Effector memory CD4-positive, alpha-beta T cell (primary cell): ENCODE results near the gene B2M.

Source experiments
- DNase-seq, 3 donors: peaks; one replicate each; pipeline ENCODE4 v3.0.0-alpha.2; 2020
- H3K27ac ChIP-seq: 2 replicates; pipeline ENCODE4 v1.7.0; 2013; ENCODE audit warnings: mild to moderate bottlenecking, low read length, moderate library complexity; ENCODE audit not compliant: insufficient read depth, poor library complexity, severe bottlenecking
- H3K27me3 ChIP-seq: replicated peaks from 2 replicates; pipeline ENCODE4 v1.7.0; 2013; ENCODE audit warnings: mild to moderate bottlenecking, low read length; ENCODE audit not compliant: insufficient read depth, control insufficient read depth, poor library complexity, severe bottlenecking
- H3K36me3 ChIP-seq: 2 replicates; pipeline ENCODE4 v1.7.0; 2013; ENCODE audit warnings: mild to moderate bottlenecking, low read length, moderate library complexity; ENCODE audit not compliant: control insufficient read depth, insufficient read depth
- H3K4me1 ChIP-seq: 2 replicates; pipeline ENCODE4 v1.7.0; 2013; ENCODE audit warnings: low read length, mild to moderate bottlenecking; ENCODE audit not compliant: control insufficient read depth, insufficient read depth, poor library complexity, severe bottlenecking
- H3K4me3 ChIP-seq: 2 replicates; pipeline ENCODE4 v1.7.0; 2013; ENCODE audit warnings: low read length, low read depth, mild to moderate bottlenecking; ENCODE audit not compliant: insufficient read depth, poor library complexity, severe bottlenecking
- H3K9me3 ChIP-seq: 2 replicates; pipeline ENCODE4 v1.7.0; 2013; ENCODE audit warnings: mild to moderate bottlenecking, low read length, moderate library complexity; ENCODE audit not compliant: control insufficient read depth
- total RNA-seq, 3 donors: gene quantifications; one replicate each; lab custom pipeline; 2026; lab: John Stamatoyannopoulos, UW

Gene B2M
- 3,606 to 5,255 (median 3,974) reads per million in 3 donors for total RNA-seq

DNA sequence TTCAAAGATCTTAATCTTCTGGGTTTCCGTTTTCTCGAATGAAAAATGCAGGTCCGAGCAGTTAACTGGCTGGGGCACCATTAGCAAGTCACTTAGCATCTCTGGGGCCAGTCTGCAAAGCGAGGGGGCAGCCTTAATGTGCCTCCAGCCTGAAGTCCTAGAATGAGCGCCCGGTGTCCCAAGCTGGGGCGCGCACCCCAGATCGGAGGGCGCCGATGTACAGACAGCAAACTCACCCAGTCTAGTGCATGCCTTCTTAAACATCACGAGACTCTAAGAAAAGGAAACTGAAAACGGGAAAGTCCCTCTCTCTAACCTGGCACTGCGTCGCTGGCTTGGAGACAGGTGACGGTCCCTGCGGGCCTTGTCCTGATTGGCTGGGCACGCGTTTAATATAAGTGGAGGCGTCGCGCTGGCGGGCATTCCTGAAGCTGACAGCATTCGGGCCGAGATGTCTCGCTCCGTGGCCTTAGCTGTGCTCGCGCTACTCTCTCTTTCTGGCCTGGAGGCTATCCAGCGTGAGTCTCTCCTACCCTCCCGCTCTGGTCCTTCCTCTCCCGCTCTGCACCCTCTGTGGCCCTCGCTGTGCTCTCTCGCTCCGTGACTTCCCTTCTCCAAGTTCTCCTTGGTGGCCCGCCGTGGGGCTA is at the start of gene B2M, which contains the start of gene PATL2:
TSS of gene B2M (plus strand) at position 422 of the 647 bp plus-strand sequence. CDS start at position 452, 30 bp downstream.
TSS of gene PATL2 (minus strand) at position 228 of the 647 bp plus-strand sequence. CDS start 34,833 bp downstream, outside the sequence.
- H3K9me3 ChIP-seq = no peaks in the 10 kb centered on the region
- H3K27ac ChIP-seq = peak within 1 kb of the TSS; percentile 100
- peak; percentile 92 to 97 (median 93) for DNase-seq
- H3K36me3 ChIP-seq = peaks cover 40% of the 10 kb centered on the region
- peaks cover 14% of the 10 kb centered on the region for H3K4me1 ChIP-seq
- peak within 1 kb of the TSS; percentile 100 for H3K4me3 ChIP-seq
- no peaks in the 10 kb centered on the region for H3K27me3 ChIP-seq

DNA sequence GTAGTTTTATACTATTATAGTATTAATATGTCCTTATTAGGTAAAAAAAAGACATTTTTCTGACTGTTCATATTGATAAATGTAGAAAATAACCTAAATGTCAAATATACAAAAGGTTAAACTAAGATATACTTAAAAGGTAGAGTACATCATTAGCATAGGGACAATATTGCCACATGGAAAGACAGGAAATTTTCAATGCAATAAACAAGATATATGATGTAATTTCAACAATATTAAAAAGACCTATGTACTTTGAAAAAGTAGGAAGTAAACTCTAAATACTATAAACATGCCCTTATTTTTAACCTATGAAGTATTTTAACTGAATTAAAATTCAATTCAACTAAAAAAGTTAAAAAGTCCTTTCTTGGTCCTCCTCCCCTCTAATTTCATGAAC is 49.7 kb upstream of the B2M start:
- DNase-seq = no peak
- Histone ChIP-seq H3K27ac (peak overlapping the region; percentile 96), H3K9me3 (no peaks in the 10 kb centered on the region), H3K27me3 (no peaks in the 10 kb centered on the region), H3K4me1 (peaks cover 35% of the 10 kb centered on the region), H3K4me3 (no peak overlapping the region), H3K36me3 (peaks cover 5% of the 10 kb centered on the region)

DNA sequence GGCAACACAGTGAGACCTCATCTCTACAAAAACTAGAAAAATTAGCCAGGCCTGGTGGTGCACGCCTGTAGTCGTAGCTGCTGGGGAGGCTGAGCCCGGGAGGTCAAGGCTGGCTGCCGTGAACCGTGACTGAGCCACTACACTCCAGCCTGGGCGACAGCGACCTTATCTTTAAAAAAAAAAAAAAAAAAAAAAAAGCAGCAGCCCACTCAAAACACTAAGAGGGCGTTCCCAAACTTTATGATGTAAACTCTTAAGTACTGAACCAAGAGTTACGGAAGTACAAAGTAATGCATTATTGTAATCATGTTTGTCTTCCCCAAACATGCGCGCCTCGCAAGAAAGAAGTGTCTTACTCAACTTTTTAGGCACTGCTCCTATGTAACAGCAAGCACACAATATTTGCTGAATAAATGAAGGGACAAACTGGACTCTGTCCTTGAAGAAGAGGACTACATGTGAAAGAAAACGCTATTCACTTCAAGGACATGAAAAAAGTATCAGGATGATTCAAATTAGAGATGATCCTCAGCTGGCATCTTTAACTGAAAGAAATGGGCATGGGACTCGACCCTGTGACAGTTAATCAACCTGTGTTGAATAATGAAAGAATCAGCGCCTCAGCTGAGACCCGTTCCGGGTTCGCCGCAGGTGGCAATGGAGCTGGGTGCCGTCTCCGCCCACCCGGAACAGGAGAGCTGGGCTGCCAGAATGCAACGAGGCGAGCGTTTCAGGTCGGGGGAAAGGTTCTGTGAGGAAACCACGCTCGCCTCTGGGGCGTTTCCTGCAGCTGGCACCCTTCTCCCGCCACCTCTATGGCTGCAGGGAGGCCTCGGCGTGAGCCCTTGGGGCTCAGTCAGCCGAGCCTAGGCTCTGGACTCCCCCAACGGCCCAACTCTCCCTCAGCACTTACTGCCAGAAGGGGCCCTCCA is 48.6 kb upstream of the B2M start:
- no peaks in the 10 kb centered on the region for H3K9me3 ChIP-seq
- H3K36me3 ChIP-seq = no peaks in the 10 kb centered on the region
- peaks cover 42% of the 10 kb centered on the region for H3K4me1 ChIP-seq
- H3K27me3 ChIP-seq = no peaks in the 10 kb centered on the region
- DNase-seq = peak; percentile 78 to 81 (median 78)
- peak overlapping the region; percentile 96 for H3K27ac ChIP-seq
- H3K4me3 ChIP-seq = peak overlapping the region; percentile 79

DNA sequence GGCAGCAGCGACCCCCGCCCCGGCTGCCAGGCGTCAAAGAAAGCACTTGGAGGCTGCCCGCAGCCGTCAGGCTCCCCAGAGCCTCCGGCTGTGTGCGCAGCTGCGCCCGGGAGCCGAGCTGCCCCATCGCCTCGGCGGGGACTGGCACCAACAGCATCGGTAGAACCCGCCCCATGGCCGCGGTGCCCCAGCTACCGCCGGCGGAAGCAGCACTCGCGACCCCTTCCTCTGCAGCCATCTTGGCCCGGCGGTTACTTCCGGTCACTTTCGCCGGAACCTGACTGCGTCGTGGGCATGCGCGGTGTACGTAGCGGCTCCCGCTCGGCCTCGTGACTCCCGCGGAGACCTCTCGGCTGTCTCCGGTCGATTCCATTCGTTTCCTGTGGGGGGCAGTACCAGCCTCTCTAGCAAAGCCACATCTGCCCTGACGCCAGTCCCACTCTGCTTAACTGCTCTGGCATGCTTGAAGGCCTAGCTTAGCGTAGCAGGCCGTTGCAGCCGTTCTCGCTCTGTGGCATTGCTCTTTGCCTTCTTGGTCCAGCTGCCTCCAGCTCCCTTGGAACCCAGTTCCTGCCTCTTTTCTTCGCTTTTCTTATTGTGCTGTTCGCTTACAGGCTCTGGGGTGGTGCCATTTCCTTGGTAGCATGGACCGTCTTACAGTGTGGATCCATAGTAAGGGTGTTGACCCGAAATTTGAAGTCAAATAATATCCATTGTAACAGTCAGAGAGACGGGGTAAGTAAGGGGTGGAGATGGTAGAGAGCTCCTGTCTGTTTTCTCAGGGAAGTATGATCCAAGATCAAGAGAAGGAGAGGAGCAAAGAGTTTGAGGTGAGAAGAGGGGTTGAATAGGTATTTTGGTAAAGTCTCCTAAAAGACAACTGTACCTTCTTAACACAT is 47.7 kb upstream of the B2M start, which contains the start of gene SPG11:
TSS of gene SPG11 (minus strand) at position 253 of the 899 bp plus-strand sequence. CDS start at position 238, 15 bp downstream.
- Histone ChIP-seq H3K4me1 (peaks cover 45% of the 10 kb centered on the region), H3K27ac (peak within 1 kb of the TSS; percentile 96), H3K4me3 (peak within 1 kb of the TSS; percentile 79), H3K36me3 (no peaks in the 10 kb centered on the region), H3K9me3 (no peaks in the 10 kb centered on the region), H3K27me3 (no peaks in the 10 kb centered on the region)
- peak; percentile 92 to 93 (median 92) for DNase-seq

DNA sequence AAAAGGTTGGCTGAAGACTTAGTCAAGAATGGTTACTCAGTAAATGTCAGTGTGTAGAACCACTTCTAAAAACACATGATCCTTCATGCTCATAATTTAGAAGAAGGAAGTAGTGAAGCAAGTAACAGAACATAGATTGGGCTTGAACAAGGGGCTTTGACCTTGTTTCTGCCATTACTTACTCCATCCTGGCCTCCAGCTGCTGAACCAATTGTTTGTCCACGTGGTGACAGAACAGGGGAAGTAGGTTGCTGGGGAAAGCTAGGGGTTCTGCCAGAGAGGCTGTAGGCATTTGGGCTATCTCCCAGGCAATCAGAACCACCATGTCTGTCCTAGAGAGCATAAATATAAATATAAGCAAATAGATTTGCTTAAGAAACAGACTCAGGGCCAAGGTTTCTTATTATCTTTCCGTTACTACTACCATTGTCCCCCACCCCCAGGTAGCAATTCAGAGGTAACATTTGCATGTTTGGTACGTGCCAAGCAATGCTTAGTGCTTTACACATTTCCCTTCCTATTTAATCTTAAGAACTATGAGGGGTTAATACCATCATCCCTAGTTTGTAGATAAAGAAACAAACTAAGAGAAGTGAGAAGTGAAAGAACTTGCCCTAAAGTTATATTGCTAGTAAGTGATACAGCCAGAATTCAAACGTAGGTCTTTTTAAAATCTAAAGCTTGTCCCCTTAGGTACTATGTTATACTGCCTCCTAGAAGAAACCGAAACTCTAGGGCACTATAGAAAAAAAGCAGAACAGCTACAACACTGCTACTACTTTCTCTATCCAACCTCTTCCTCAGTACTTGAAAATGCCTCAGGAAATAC is 44.9 kb upstream of the B2M start:
- no peaks in the 10 kb centered on the region for H3K36me3 ChIP-seq
- H3K4me3 ChIP-seq = peak overlapping the region; percentile 31
- no peak for DNase-seq
- H3K27me3 ChIP-seq = no peaks in the 10 kb centered on the region
- peak overlapping the region; percentile 62 for H3K27ac ChIP-seq
- H3K4me1 ChIP-seq = peaks cover 72% of the 10 kb centered on the region
- no peaks in the 10 kb centered on the region for H3K9me3 ChIP-seq

DNA sequence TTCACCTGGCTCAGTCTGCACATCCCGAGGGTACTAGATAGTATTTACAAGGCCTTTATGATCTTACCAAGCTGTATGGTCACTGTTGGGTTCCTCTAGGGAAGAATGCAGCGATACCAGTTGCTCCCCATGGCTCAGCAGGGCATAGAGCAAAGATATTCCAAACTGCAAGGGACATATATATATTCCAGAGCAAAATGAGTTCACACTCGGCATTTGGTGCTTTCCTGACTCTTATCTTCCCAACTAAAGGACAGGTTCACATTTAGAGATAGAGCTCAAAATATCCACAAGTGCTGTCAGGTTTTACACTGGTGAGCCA is 44.3 kb upstream of the B2M start:
- peak overlapping the region; percentile 62 for H3K27ac ChIP-seq

DNA sequence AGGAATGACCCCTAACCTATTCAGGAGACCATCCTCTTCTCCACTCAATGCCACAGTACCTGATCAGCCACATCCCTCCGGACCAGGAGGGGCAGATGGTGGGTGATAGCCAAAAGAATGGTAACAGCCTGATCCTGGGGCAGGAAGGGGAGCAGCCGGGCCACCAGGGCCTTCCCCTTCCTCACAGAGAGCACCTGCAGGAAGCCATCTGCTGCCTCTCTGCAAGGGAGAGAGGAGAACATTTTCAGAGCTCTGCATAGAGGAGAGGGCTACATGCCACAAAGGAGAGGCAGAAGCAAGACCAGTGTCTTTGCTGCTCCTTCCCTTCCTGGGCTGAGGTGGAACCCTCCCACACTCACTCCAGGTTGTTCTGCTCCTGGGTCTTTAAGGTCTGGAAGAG is 42.4 kb upstream of the B2M start:
- Histone ChIP-seq H3K36me3 (no peaks in the 10 kb centered on the region), H3K9me3 (no peaks in the 10 kb centered on the region), H3K27ac (peak overlapping the region; percentile 55), H3K27me3 (no peaks in the 10 kb centered on the region), H3K4me1 (peaks cover 79% of the 10 kb centered on the region), H3K4me3 (peak overlapping the region; percentile 6)
- DNase-seq = no peak

More for the DNA sequence above, 44.3 kb upstream of the B2M start:
- no peaks in the 10 kb centered on the region for H3K9me3 ChIP-seq
- no peak for DNase-seq
- H3K4me1 ChIP-seq = peaks cover 78% of the 10 kb centered on the region
- H3K4me3 ChIP-seq = peak overlapping the region; percentile 31
- no peaks in the 10 kb centered on the region for H3K27me3 ChIP-seq
- H3K36me3 ChIP-seq = no peaks in the 10 kb centered on the region

DNA sequence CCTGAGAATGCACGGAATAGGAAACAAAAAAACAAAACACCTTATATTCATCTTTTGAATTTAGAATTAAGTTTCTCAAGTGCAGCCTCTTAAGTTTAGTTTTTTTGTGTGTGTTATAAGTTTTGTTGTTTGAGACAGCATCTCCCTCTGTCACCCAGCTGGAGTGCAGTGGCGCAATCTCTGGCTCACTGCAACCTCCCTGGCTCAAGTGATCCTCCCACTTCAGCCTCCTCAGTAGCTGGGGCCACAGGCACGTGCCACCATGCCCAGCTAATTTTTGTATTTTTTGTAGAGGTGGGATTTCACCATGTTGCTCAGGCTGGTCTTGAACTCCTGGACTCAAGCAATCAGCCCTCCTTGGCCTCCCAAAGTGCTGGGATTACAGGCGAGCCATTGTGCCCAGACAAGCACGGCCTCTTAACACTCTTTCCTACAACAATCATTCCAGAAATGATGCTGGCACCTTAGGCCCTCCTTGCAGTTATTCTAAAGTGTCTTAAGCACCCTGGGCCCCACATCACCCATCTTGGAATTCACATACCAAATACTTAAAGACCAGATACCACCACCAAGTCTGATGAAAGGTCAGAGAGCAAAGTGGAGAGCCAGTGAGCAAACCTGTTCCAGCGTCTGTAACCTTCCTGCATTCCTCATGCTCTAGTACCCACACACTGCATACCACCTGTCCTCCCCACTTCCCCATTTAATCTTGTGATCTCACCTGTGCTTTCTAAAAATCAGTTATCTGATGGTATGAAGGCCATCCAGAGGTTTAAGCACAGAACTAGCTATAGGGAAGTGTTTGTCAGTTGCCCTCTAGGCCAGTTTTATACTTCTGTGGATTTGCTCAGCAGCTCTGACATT is 41.0 kb upstream of the B2M start:
- H3K9me3 ChIP-seq = no peaks in the 10 kb centered on the region
- DNase-seq = no peak
- peaks cover 75% of the 10 kb centered on the region for H3K4me1 ChIP-seq
- H3K36me3 ChIP-seq = no peaks in the 10 kb centered on the region
- no peaks in the 10 kb centered on the region for H3K27me3 ChIP-seq
- no peak overlapping the region for H3K4me3 ChIP-seq
- H3K27ac ChIP-seq = peak overlapping the region; percentile 50
